Peyer's patch (tissue), 4 donors: ENCODE results near the gene MVK.

Experiments used
- CTCF ChIP-seq, 6 experiments: fragments of 450-650 bp in 4 of 6; fragments of 200-600 bp in 2 of 6; sonication (generic) in 1 of 6; IDR thresholded peaks; one replicate each; pipeline ENCODE4 v1.5.1; 2017 to 2019; ENCODE audit warnings: antibody characterized with exemption in 6 of 6, mild to moderate bottlenecking in 3 of 6, moderate library complexity in 1 of 6
- POLR2A ChIP-seq, 2 donors: fragments of 450-650 bp; IDR thresholded peaks; one replicate each; pipeline ENCODE4 v1.5.1; 2017; ENCODE audit warnings: antibody characterized with exemption in 2 of 2, mild to moderate bottlenecking in 2 of 2, moderate library complexity in 2 of 2

DNA sequence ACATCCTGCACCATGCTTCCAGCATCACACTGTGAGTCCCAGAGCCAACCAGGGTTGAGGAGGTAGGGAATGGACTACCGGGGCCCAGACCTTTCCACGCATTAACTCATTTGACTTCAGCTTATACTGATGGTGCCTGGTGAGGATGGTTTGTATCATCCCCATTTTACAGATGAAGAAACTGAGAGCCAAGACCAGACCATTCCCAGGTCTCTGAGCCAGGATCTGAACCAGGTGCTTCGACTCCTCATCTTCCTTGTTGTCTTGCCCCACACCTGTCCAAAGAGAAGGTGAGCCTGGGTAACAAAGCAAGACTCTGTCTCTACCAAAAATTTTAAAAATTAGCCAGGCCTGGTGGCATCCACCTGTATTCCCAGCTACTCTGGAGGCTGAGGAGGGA, 64.4 kb downstream of the MVK start:
- TF ChIP-seq POLR2A (IDR thresholded peaks at IDR 0.05) (no peak), CTCF (IDR thresholded peaks at IDR 0.05) (no peak)
